K562 (cell line): ENCODE measurements around the gene BCL10. TPM values are rescaled to one million over a fixed set of nuclear protein-coding genes. Genes with fewer than 3 reads are reported as not detected.

ENCODE experiments used
- BDP1 ChIP-seq: IDR thresholded peaks from 3 replicates; pipeline ENCODE4 v1.6.1; 2011; ENCODE audit not compliant: insufficient read length, insufficient read depth
- CBX8 ChIP-seq: fragments of 200-600 bp; sonication (generic); IDR thresholded peaks from 2 replicates; pipeline ENCODE4 v1.6.1; 2012; ENCODE audit warnings: borderline replicate concordance, mixed run types, low read depth, mild to moderate bottlenecking, moderate library complexity, mixed read lengths, low read length, control low read depth, inconsistent platforms; ENCODE audit not compliant: poor library complexity, severe bottlenecking; ENCODE audit errors: extremely low read depth
- CREBBP ChIP-seq: IDR thresholded peaks from one replicate; pipeline ENCODE4 v1.6.1; 2012; ENCODE audit warnings: low read depth, mild to moderate bottlenecking, control low read depth, inconsistent platforms, low read length
- FOXK2 ChIP-seq, 2 experiments: fragments of 450-650 bp; IDR thresholded peaks in 1 of 2; conservative IDR thresholded peaks in 1 of 2; 2 replicates each; pipeline ENCODE4 v1.6.1; 2016; ENCODE audit warnings: low read depth in 2 of 2, mild to moderate bottlenecking in 1 of 2
- HDAC2 ChIP-seq: fragments of 450-650 bp; IDR thresholded peaks from 2 replicates; pipeline ENCODE4 v1.6.1; 2016; ENCODE audit warnings: mild to moderate bottlenecking
- HNRNPUL1 ChIP-seq: fragments of 200-400 bp; formaldehyde crosslinking; IDR thresholded peaks from 2 replicates; pipeline ENCODE4 v1.6.1; 2017; ENCODE audit warnings: low read length
- JUN ChIP-seq, 2 experiments: sonication (generic) in 1 of 2; formaldehyde crosslinking in 1 of 2; IDR thresholded peaks; 2 replicates each; pipeline versions ENCODE4 v1.6.1 to v1.8.0; 2012 to 2022; ENCODE audit warnings: borderline replicate concordance in 2 of 2, mild to moderate bottlenecking in 2 of 2, improper control_type of control experiment in 1 of 2, low read depth in 1 of 2, low read length in 1 of 2, missing genetic modification reagents in 1 of 2
- JUND ChIP-seq, 2 experiments: IDR thresholded peaks; 2 replicates in 1 of 2; 3 replicates in 1 of 2; pipeline ENCODE4 v1.6.1; 2011; ENCODE audit warnings: borderline replicate concordance in 2 of 2, low read depth in 2 of 2, low read length in 2 of 2, improper control_type of control experiment in 1 of 2, missing biosample characterization in 1 of 2, missing genetic modification characterization in 1 of 2, missing genetic modification reagents in 1 of 2
- KLF16 ChIP-seq: IDR thresholded peaks from 2 replicates; pipeline ENCODE4 v1.6.1; 2016; ENCODE audit warnings: antibody characterized with exemption
- POU5F1 ChIP-seq: fragments of 150-350 bp; IDR thresholded peaks from 2 replicates; pipeline ENCODE4 v1.6.1; 2014; ENCODE audit warnings: borderline replicate concordance, low read length, low read depth, mild to moderate bottlenecking; ENCODE audit not compliant: partially characterized antibody
- RAD21 ChIP-seq, 2 experiments: fragments of 250-450 bp in 1 of 2; fragments of 450-650 bp in 1 of 2; sonication (Bioruptor Pico) in 1 of 2; formaldehyde crosslinking in 1 of 2; IDR thresholded peaks in 1 of 2; conservative IDR thresholded peaks in 1 of 2; 2 replicates each; pipeline versions ENCODE4 v1.4.0 to v1.8.0; 2020 to 2022; ENCODE audit warnings: mild to moderate bottlenecking in 2 of 2, moderate library complexity in 1 of 2
- RAD51 ChIP-seq: fragments of 450-650 bp; IDR thresholded peaks from 2 replicates; pipeline ENCODE4 v1.7.1; 2016; ENCODE audit warnings: low read depth, mild to moderate bottlenecking, borderline replicate concordance
- TRIM24 ChIP-seq, 2 experiments: fragments of 450-650 bp; IDR thresholded peaks; 2 replicates each; pipeline ENCODE4 v1.6.1; 2016
- XRCC5 ChIP-seq: fragments of 200-400 bp; formaldehyde crosslinking; IDR thresholded peaks from 2 replicates; pipeline ENCODE4 v1.6.1; 2017; ENCODE audit warnings: low read depth, mild to moderate bottlenecking, low read length
- ZNF143 ChIP-seq: sonication (generic); formaldehyde crosslinking; IDR thresholded peaks from 2 replicates; pipeline ENCODE4 v1.9.0; 2022; ENCODE audit warnings: mild to moderate bottlenecking, missing genetic modification reagents
- ZNF263 ChIP-seq: sonication (generic); formaldehyde crosslinking; IDR thresholded peaks from 2 replicates; pipeline ENCODE4 v1.8.0; 2022; ENCODE audit warnings: mild to moderate bottlenecking, missing genetic modification reagents, borderline replicate concordance
- ZNF274 ChIP-seq: IDR thresholded peaks from 2 replicates; pipeline ENCODE4 v1.6.1; 2011; ENCODE audit warnings: low read depth, mild to moderate bottlenecking, low read length, moderate library complexity, borderline replicate concordance
- ZNF436 ChIP-seq: fragments of 250-450, 450-650 bp; sonication (Bioruptor Pico); formaldehyde crosslinking; IDR thresholded peaks from 2 replicates; pipeline ENCODE4 v1.7.0; 2020; ENCODE audit warnings: mild to moderate bottlenecking
- ZZZ3 ChIP-seq: fragments of 450-650 bp; IDR thresholded peaks from 2 replicates; pipeline ENCODE4 v1.6.1; 2016; ENCODE audit warnings: antibody characterized with exemption, mild to moderate bottlenecking, moderate library complexity
- polyA plus RNA-seq, 8 experiments: library from polyadenylated mRNA; depleted of rRNA in 4 of 8; stranded (reverse) in 5 of 8; unstranded in 3 of 8; fragments of >200 nt; fragmentation: Nextera tagmentation in 2 of 8; fragmentation: Illumina TruSeq in 1 of 8; extraction: Ambion mirVana in 2 of 8; extraction: Trizol in 1 of 8; gene quantifications; 2 replicates each; pipeline versions ENCODE4 v1.2.1 to v1.2.3, GENCODE V29; 2011 to 2014; ENCODE audit warnings: inconsistent platforms in 1 of 8, missing spikeins in 1 of 8
- total RNA-seq, 7 experiments: library from RNA; depleted of rRNA in 6 of 7; stranded (reverse); fragments of >200 nt in 6 of 7; fragmentation: Illumina TruSeq in 2 of 7; extraction: Trizol in 2 of 7; gene quantifications; 2 replicates each; pipeline versions ENCODE4 v1.2.1 to v1.2.3, GENCODE V29; 2011 to 2021; ENCODE audit warnings: low replicate concordance in 1 of 7
- TF ChIP-seq, protein P1 (sequence below): fragments of 450-650 bp; formaldehyde crosslinking; IDR thresholded peaks from 2 replicates; pipeline ENCODE4 v1.4.0; 2020; ENCODE audit warnings: mild to moderate bottlenecking
- TF ChIP-seq, protein P2 (sequence below): sonication (generic); formaldehyde crosslinking; IDR thresholded peaks from 2 replicates; pipeline ENCODE4 v1.8.0; 2022; ENCODE audit warnings: mild to moderate bottlenecking, missing genetic modification reagents, borderline replicate concordance
- TF ChIP-seq, protein P3 (sequence below): sonication (generic); IDR thresholded peaks from 2 replicates; pipeline ENCODE4 v1.6.1; 2016
- TF ChIP-seq, protein P4 (sequence below): fragments of 450-650 bp; IDR thresholded peaks from 2 replicates; pipeline ENCODE4 v1.6.1; 2016; ENCODE audit warnings: low read depth, mild to moderate bottlenecking, moderate library complexity

The BCL10 gene
- total and polyA plus RNA-seq, 9 of the 15 experiments (the other 6 are each of a cell fraction or from before 2014, with no cell fraction given): 8.0 to 19.4 (median 12.3) TPM

DNA sequence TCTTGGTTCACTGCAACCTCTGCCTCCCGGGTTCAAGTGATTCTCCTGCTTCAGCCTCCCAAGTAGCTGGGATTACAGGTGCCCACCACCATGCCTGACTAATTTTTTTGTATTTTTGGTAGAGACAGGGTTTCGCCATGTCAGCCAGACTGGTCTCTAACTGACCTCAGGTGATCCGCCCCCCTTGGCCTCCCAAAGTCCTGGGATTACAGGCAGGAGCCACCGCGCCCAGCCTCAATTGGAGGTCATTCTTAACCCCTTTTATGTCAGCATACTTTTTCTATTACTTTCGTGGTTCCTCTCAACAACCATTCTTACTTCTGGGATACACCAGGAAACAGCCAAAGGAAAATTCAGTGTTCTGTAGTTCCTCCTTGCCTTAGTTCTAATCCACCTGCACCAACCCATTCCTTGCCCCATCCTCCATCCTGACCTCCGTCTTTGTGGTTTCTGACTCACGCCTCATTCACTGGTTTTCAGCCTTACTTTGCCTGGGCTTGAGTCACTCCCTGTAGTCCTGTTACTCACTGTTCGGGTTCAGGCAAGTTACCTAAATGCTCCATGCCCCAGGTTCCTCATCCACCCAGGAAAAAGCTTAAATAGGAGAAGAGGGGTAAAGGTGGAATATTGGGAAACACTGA is 12.9 kb upstream of the BCL10 start (continued):
- TF ChIP-seq ZNF263 (CRISPR knock-in tag): no peak
- TF ChIP-seq HNRNPUL1: no peak
- TF ChIP-seq CBX8: no peak
- no peak for TF ChIP-seq ZNF274
- no peak for TF ChIP-seq CREBBP
- TF ChIP-seq ZNF143 (CRISPR knock-in tag): no peak
- no peak for TF ChIP-seq ZZZ3
- no peak for TF ChIP-seq RAD51
- no peak for TF ChIP-seq ZNF436 (CRISPR knock-in tag)
- no peak for TF ChIP-seq HDAC2
- TF ChIP-seq BDP1: no peak
- TF ChIP-seq FOXK2 (conservative IDR thresholded peaks at IDR 0.05 in 1 of 2, IDR thresholded peaks at IDR 0.05 in 1 of 2; ENCODE audit: low read depth in 2 of 2): no peak
- no peak for TF ChIP-seq XRCC5
- TF ChIP-seq, protein P1, sequence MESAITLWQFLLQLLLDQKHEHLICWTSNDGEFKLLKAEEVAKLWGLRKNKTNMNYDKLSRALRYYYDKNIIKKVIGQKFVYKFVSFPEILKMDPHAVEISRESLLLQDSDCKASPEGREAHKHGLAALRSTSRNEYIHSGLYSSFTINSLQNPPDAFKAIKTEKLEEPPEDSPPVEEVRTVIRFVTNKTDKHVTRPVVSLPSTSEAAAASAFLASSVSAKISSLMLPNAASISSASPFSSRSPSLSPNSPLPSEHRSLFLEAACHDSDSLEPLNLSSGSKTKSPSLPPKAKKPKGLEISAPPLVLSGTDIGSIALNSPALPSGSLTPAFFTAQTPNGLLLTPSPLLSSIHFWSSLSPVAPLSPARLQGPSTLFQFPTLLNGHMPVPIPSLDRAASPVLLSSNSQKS (CRISPR knock-in tag): no peak
- TF ChIP-seq RAD21 (CRISPR knock-in tag; conservative IDR thresholded peaks at IDR 0.05 in 1 of 2, IDR thresholded peaks at IDR 0.05 in 1 of 2): no peak
- no peak for TF ChIP-seq TRIM24 (IDR thresholded peaks at IDR 0.05)
- no peak for TF ChIP-seq KLF16
- TF ChIP-seq JUN (IDR thresholded peaks at IDR 0.05; ENCODE audit: borderline replicate concordance, low read depth, low read length): peak; percentile 80; the same call in 1 of the 2 replicates
- TF ChIP-seq JUN (CRISPR knock-in tag; IDR thresholded peaks at IDR 0.05; ENCODE audit: borderline replicate concordance): no peak
- TF ChIP-seq JUND (IDR thresholded peaks at IDR 0.05; ENCODE audit: borderline replicate concordance, low read depth, low read length): peak; percentile 62; the same call in 1 of the 2 replicates
- TF ChIP-seq JUND (tag; IDR thresholded peaks at IDR 0.05; ENCODE audit: borderline replicate concordance, low read depth, low read length): 0 out of 3 replicates have a peak, but pooled peaks have one; percentile 18
- TF ChIP-seq, protein P2, sequence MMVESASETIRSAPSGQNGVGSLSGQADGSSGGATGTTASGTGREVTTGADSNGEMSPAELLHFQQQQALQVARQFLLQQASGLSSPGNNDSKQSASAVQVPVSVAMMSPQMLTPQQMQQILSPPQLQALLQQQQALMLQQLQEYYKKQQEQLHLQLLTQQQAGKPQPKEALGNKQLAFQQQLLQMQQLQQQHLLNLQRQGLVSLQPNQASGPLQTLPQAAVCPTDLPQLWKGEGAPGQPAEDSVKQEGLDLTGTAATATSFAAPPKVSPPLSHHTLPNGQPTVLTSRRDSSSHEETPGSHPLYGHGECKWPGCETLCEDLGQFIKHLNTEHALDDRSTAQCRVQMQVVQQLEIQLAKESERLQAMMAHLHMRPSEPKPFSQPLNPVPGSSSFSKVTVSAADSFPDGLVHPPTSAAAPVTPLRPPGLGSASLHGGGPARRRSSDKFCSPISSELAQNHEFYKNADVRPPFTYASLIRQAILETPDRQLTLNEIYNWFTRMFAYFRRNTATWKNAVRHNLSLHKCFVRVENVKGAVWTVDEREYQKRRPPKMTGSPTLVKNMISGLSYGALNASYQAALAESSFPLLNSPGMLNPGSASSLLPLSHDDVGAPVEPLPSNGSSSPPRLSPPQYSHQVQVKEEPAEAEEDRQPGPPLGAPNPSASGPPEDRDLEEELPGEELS: no peak
- TF ChIP-seq, protein P3, sequence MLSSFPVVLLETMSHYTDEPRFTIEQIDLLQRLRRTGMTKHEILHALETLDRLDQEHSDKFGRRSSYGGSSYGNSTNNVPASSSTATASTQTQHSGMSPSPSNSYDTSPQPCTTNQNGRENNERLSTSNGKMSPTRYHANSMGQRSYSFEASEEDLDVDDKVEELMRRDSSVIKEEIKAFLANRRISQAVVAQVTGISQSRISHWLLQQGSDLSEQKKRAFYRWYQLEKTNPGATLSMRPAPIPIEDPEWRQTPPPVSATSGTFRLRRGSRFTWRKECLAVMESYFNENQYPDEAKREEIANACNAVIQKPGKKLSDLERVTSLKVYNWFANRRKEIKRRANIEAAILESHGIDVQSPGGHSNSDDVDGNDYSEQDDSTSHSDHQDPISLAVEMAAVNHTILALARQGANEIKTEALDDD: peak; percentile 24; the same call in 1 of the 2 replicates
- TF ChIP-seq, protein P4, sequence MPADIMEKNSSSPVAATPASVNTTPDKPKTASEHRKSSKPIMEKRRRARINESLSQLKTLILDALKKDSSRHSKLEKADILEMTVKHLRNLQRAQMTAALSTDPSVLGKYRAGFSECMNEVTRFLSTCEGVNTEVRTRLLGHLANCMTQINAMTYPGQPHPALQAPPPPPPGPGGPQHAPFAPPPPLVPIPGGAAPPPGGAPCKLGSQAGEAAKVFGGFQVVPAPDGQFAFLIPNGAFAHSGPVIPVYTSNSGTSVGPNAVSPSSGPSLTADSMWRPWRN: no peak
- no peak for TF ChIP-seq POU5F1
